Mesendoderm (in vitro differentiated cells): ENCODE data around the gene LTBP2.

Source experiments
- DNase-seq: peaks from one replicate; pipeline ENCODE4 v3.0.0; 2013
- H2AK5ac ChIP-seq: 2 replicates; pipeline ENCODE4 v1.6.1; 2013; ENCODE audit warnings: low read length, inconsistent platforms
- H2BK120ac ChIP-seq: 2 replicates; pipeline ENCODE4 v1.6.1; 2013; ENCODE audit warnings: low read depth, mild to moderate bottlenecking, low read length, moderate library complexity, mixed read lengths
- H2BK15ac ChIP-seq: replicated peaks from 2 replicates; pipeline ENCODE4 v1.6.1; 2013; ENCODE audit warnings: low read depth, mild to moderate bottlenecking, moderate library complexity
- H2BK5ac ChIP-seq: 2 replicates; pipeline ENCODE4 v1.6.1; 2013; ENCODE audit warnings: low read length, inconsistent platforms
- H3K18ac ChIP-seq: 2 replicates; pipeline ENCODE4 v1.6.1; 2013; ENCODE audit warnings: mild to moderate bottlenecking, low read length, mixed read lengths
- H3K23ac ChIP-seq: one replicate; pipeline ENCODE4 v1.6.1; 2013; ENCODE audit warnings: low read length
- H3K27ac ChIP-seq: 2 replicates; pipeline ENCODE4 v1.5.1; 2013; ENCODE audit warnings: low read depth, mild to moderate bottlenecking, inconsistent platforms, low read length, moderate library complexity
- H3K27me3 ChIP-seq: 2 replicates; pipeline ENCODE4 v1.6.1; 2013; ENCODE audit warnings: low read length, control low read depth, mild to moderate bottlenecking, inconsistent platforms; ENCODE audit not compliant: insufficient read depth, poor library complexity
- H3K36me3 ChIP-seq: 2 replicates; pipeline ENCODE4 v1.6.1; 2013; ENCODE audit warnings: low read length, inconsistent platforms; ENCODE audit not compliant: control insufficient read depth, insufficient read depth
- H3K4ac ChIP-seq: one replicate; pipeline ENCODE4 v1.6.1; 2013; ENCODE audit warnings: low read depth, mild to moderate bottlenecking, low read length, moderate library complexity
- H3K4me1 ChIP-seq: 2 replicates; pipeline ENCODE4 v1.6.1; 2013; ENCODE audit warnings: low read depth, low read length, inconsistent platforms; ENCODE audit not compliant: control insufficient read depth
- H3K4me2 ChIP-seq: 2 replicates; pipeline ENCODE4 v1.6.1; 2013; ENCODE audit warnings: low read length
- H3K4me3 ChIP-seq: 2 replicates; pipeline ENCODE4 v1.5.1; 2013; ENCODE audit warnings: mild to moderate bottlenecking, low read length
- H3K56ac ChIP-seq: one replicate; pipeline ENCODE4 v1.6.1; 2013; ENCODE audit warnings: low read length
- H3K79me1 ChIP-seq: 2 replicates; pipeline ENCODE4 v1.6.1; 2013; ENCODE audit warnings: low read length, inconsistent platforms
- H3K79me2 ChIP-seq: 2 replicates; pipeline ENCODE4 v1.6.1; 2013; ENCODE audit warnings: mild to moderate bottlenecking, low read length; ENCODE audit not compliant: control insufficient read depth, insufficient read depth
- H3K9ac ChIP-seq: 2 replicates; pipeline ENCODE4 v1.6.1; 2013; ENCODE audit warnings: low read length, inconsistent platforms
- H4K5ac ChIP-seq: one replicate; pipeline ENCODE4 v1.6.1; 2013; ENCODE audit warnings: low read length
- H4K8ac ChIP-seq: one replicate; pipeline ENCODE4 v1.6.1; 2013; ENCODE audit warnings: low read depth, mild to moderate bottlenecking, control low read depth, low read length, moderate library complexity
- WGBS: extraction: QIAGEN DNeasy Blood & Tissue Kit; methylation state at CpG from one replicate; pipeline ENCODE4 v1.1.7; 2013; ENCODE audit warnings: low lambda C conversion rate, missing lambda C conversion rate; ENCODE audit not compliant: insufficient coverage; ENCODE audit errors: extremely low coverage; 5-methylcytosine and 5-hydroxymethylcytosine counted together

LTBP2 gene

DNA sequence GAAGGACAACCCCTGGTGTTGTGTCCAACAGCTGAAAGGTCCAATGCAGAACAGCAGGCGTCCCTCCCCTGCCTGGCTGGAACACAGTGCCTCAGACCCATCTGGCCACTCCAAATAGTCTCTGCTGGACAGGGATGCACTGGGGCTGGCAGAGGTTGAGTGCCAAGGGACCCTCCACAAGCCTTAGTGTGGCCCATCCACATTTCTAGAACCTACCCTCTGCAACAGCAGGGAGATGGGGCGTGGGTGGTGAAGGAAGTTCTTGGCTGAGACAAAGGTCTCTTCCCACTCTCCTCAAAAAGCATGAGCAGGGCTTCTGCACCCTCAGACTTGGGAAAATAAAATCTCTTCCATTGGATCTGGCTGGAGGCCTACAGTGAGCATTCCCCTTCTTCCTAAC, 36.5 kb downstream of the LTBP2 start:
- Histone ChIP-seq H3K79me2 (no peaks in the 10 kb centered on the region), H3K4ac (no peak overlapping the region), H3K36me3 (no peaks in the 10 kb centered on the region), H3K23ac (peak overlapping the region; percentile 19), H2BK15ac (no peak overlapping the region), H4K8ac (no peak overlapping the region), H3K4me3 (no peak overlapping the region), H3K27me3 (no peaks in the 10 kb centered on the region), H3K4me2 (no peak overlapping the region), H2AK5ac (no peak overlapping the region), H3K27ac (no peak overlapping the region), H3K56ac (no peak overlapping the region), H4K5ac (no peak overlapping the region), H3K79me1 (no peaks in the 10 kb centered on the region), H3K18ac (no peak overlapping the region), H2BK5ac (no peak overlapping the region), H3K4me1 (no peaks in the 10 kb centered on the region), H2BK120ac (no peak overlapping the region), H3K9ac (no peak overlapping the region)
- no CpG with 5 or more reads among the region's 2 CpGs for WGBS
- DNase-seq: no peak

DNA sequence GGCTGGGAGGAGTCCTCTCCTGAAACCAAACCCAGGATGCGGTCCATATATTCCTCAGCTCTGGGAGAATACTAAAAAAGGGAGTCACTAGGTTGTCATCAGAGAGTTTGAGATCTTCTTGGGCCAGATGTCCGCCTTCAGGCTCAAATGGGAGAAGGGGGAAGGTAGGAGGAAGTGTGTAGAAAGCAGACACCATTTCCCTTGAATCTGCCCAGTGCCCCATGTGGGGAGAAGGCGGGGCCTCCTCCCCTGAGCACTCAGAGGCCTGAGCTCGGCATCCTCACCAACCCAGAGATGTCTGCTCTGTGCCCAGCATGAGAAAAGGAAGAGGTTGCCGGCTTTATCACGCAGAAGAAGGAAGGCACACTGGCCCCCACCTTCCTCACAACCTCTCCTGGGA, 37.3 kb downstream of the LTBP2 start:
- Histone ChIP-seq H3K4me3 (no peak overlapping the region), H2BK120ac (no peak overlapping the region), H3K4ac (no peak overlapping the region), H3K9ac (no peak overlapping the region), H3K79me1 (no peaks in the 10 kb centered on the region), H3K27ac (no peak overlapping the region), H3K23ac (no peak overlapping the region), H4K8ac (no peak overlapping the region), H3K18ac (no peak overlapping the region), H3K4me2 (no peak overlapping the region), H3K79me2 (no peaks in the 10 kb centered on the region), H3K56ac (no peak overlapping the region), H4K5ac (no peak overlapping the region), H2BK15ac (no peak overlapping the region), H3K27me3 (no peaks in the 10 kb centered on the region), H2BK5ac (no peak overlapping the region), H3K36me3 (no peaks in the 10 kb centered on the region), H3K4me1 (no peaks in the 10 kb centered on the region), H2AK5ac (no peak overlapping the region)
- WGBS: no CpG with 5 or more reads among the region's 6 CpGs
- DNase-seq: no peak

DNA sequence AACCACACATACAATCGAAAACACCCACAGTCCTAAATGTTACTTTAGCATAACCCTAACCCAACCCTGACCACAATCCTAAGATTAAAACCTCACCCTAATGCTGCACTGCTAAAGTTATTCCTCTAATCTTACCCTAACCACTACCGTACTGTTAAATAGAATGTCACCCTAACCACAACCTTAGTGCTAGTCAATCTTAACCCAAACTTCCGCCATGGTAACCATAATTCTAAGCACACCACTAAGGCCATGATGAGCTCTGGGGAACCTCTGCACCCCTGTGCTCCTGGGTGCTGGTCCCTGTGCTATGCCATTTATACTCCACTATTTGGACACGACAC, 38.0 kb downstream of the LTBP2 start:
- Histone ChIP-seq H3K23ac (no peak overlapping the region), H4K5ac (no peak overlapping the region), H2BK120ac (no peak overlapping the region), H3K79me2 (no peaks in the 10 kb centered on the region), H2AK5ac (no peak overlapping the region), H3K4ac (no peak overlapping the region), H3K79me1 (no peaks in the 10 kb centered on the region), H4K8ac (no peak overlapping the region), H3K56ac (no peak overlapping the region), H2BK15ac (no peak overlapping the region), H3K18ac (no peak overlapping the region), H3K27me3 (no peaks in the 10 kb centered on the region), H3K9ac (no peak overlapping the region), H3K4me1 (no peaks in the 10 kb centered on the region), H2BK5ac (no peak overlapping the region), H3K4me3 (no peak overlapping the region), H3K36me3 (no peaks in the 10 kb centered on the region), H3K4me2 (no peak overlapping the region), H3K27ac (no peak overlapping the region)
- no CpG with 5 or more reads among the region's 4 CpGs for WGBS
- DNase-seq: no peak

DNA sequence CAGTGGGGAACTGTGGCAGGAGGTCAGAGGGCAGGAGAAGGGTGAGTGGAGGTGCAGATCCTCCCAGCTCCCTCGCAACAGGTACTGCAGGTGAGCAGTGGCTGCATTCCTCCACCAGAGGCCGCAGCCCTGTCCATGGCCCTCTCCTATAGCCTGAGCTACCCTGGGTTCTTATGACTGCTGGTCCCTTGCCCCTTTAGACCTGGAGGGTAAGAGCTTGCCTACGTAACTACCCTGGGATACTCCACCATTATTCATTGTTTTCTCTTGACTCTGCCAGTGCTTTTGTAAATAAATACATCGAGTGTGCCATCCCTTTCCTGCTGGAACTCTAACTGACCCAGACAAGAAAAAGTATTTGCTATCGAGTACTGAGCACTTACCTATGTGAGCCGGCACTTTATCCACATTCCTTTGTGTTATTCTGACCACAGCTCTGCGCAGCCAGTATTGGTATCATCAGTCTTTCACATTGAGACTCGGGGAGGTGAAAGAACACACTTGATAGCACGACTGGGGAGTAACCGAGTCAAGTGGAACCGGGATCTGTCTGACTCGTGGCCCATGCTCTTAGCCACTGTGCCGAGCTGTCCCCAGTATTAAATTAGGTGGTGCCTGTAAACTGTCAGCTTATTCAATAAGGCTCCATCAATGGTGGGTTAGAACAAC, 38.5 kb downstream of the LTBP2 start:
- H3K79me2 ChIP-seq: no peaks in the 10 kb centered on the region
- WGBS: no CpG with 5 or more reads among the region's 13 CpGs
- H2AK5ac ChIP-seq: no peak overlapping the region
- H4K5ac ChIP-seq: no peak overlapping the region
- no peak overlapping the region for H3K4me3 ChIP-seq
- H3K23ac ChIP-seq: no peak overlapping the region
- H2BK15ac ChIP-seq: no peak overlapping the region
- H3K27ac ChIP-seq: no peak overlapping the region
- no peaks in the 10 kb centered on the region for H3K36me3 ChIP-seq
- H3K4ac ChIP-seq: no peak overlapping the region
- H2BK120ac ChIP-seq: no peak overlapping the region
- DNase-seq: peak; percentile 39
- no peaks in the 10 kb centered on the region for H3K27me3 ChIP-seq
- H3K18ac ChIP-seq: no peak overlapping the region
- H3K4me2 ChIP-seq: no peak overlapping the region
- H3K4me1 ChIP-seq: no peaks in the 10 kb centered on the region
- no peak overlapping the region for H3K9ac ChIP-seq
- H3K79me1 ChIP-seq: no peaks in the 10 kb centered on the region
- no peak overlapping the region for H4K8ac ChIP-seq
- H3K56ac ChIP-seq: no peak overlapping the region
- no peak overlapping the region for H2BK5ac ChIP-seq

GRCh38 chr14:74572726-74573301, 39.2 kb downstream of the LTBP2 start:
- DNase-seq: no peak

More at GRCh38 chr14:74572726-74573301, 39.2 kb downstream of the LTBP2 start:
- Histone ChIP-seq H2BK15ac (no peak overlapping the region), H3K79me2 (no peaks in the 10 kb centered on the region), H3K4me2 (no peak overlapping the region), H2AK5ac (no peak overlapping the region), H3K23ac (no peak overlapping the region), H3K18ac (no peak overlapping the region), H3K27me3 (no peaks in the 10 kb centered on the region), H3K36me3 (no peaks in the 10 kb centered on the region), H3K56ac (no peak overlapping the region), H3K4me3 (no peak overlapping the region), H3K27ac (no peak overlapping the region), H3K9ac (no peak overlapping the region), H3K79me1 (no peaks in the 10 kb centered on the region), H4K5ac (no peak overlapping the region), H2BK5ac (no peak overlapping the region), H3K4ac (no peak overlapping the region), H2BK120ac (no peak overlapping the region), H3K4me1 (no peaks in the 10 kb centered on the region), H4K8ac (no peak overlapping the region)
- WGBS: no CpG with 5 or more reads among the region's 15 CpGs
